ENCODE measurements around the gene COCH.

Gene COCH

DNA sequence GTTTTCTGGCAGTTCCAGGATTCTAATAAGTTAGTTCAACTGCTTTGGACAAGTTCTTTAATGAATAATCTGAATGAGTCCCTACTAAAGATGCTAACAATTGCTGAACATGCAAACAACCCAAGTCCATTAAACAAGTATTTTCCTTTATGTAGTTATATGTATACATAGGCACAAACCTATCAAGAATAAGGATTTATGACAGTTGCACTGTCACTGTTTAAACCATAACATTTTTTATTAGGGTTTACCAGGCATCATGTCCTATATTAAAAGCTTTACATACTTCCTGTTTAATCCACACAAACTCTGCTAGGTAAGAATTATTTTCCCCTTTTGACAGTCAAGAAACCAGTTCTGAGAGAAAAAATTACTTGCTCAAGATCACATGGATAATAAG lies 31.9 kb upstream of the COCH start:
- TF ChIP-seq, protein P1, sequence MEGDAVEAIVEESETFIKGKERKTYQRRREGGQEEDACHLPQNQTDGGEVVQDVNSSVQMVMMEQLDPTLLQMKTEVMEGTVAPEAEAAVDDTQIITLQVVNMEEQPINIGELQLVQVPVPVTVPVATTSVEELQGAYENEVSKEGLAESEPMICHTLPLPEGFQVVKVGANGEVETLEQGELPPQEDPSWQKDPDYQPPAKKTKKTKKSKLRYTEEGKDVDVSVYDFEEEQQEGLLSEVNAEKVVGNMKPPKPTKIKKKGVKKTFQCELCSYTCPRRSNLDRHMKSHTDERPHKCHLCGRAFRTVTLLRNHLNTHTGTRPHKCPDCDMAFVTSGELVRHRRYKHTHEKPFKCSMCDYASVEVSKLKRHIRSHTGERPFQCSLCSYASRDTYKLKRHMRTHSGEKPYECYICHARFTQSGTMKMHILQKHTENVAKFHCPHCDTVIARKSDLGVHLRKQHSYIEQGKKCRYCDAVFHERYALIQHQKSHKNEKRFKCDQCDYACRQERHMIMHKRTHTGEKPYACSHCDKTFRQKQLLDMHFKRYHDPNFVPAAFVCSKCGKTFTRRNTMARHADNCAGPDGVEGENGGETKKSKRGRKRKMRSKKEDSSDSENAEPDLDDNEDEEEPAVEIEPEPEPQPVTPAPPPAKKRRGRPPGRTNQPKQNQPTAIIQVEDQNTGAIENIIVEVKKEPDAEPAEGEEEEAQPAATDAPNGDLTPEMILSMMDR (IDR thresholded peaks at IDR 0.05; ENCODE audit: low read depth, low read length): no peak
- DNase-seq (ENCODE audit: low read depth in 2 of 2): no peak
- no peak overlapping the region for H3K4me3 ChIP-seq (replicated peaks in 1 of 2; ENCODE audit: low read depth in 2 of 2, low read length in 2 of 2)

DNA sequence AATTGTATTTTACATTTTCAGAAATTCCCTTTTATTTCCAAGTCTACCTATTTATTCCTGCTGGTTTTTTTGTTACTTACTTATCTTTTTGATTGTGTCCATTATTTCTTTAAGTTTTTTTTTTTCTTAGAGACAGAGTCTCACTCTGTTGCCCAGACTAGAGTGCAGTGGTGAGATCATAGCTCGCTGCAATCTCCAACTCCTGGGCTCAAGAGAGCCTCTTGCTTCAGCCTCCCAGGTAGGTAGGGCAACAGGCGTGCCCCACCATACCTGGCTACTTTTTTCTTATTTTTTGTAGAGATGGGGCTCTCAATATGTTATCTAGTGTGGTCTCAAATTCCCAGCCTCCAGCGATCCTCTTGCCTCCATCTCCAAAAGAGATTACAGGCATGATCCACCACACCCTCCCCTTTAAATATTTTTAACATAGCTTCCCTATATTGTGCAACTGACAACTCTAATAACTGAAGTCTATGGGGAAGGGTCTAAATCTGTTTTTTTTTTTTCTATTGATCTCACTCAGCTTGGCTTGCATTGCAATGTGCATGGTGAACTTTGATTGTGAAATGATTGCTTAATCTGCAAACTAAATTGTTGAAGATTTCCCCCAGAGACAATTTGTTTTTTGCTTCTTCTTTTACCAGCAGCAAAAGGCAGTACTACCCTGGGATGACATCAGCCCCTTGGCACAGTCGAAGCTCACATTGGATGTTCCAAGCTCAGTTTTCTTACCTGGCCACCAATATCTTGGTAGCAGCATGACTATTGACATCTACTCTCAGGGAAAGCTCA lies 25.7 kb upstream of the COCH start:
- DNase-seq (ENCODE audit: low read depth in 2 of 2): no peak
- TF ChIP-seq, protein P1 (IDR thresholded peaks at IDR 0.05; ENCODE audit: low read depth, low read length): no peak
- no peak overlapping the region for H3K4me3 ChIP-seq (replicated peaks in 1 of 2; ENCODE audit: low read depth in 2 of 2, low read length in 2 of 2)

DNA sequence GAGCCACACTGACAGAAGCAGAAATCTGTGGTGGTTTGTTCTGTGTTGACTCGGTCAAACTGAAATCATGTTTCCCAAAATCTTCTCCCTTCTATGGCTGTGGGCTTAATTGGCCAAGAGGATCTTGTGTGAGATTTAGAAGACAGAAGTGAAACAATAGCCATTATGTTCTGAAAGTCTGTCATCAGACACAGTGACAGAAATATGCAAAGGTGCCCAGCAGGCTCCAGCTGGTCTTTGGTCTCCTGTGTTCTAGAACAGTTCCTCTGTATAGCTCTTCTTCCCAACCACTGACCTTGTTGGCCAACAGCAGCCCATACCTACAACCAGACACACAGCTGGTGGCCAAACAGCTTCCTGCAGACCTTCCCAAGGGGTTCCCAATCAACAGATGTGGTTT lies 25.0 kb upstream of the COCH start:
- no peak for DNase-seq (ENCODE audit: low read depth in 2 of 2)

DNA sequence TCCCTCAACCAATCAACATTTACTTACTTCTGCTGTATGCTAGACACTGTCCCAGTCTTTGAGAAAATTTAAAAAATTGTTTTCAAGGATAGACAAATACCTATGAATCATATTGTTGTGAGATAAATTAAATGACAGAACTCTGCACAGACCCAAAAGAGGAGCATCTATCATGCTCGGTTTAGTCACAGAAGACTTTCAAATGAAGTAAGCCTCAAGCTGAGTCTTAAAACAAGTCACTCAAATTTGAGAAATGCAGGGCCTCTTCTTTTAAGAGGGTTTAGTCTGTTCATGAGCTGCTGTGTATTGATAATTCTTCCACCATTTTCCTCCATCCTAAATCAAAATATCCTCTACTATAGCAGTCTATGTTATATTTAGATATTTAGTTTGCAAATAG lies 24.4 kb upstream of the COCH start:
- DNase-seq (ENCODE audit: low read depth in 2 of 2): no peak
- no peak overlapping the region for H3K4me3 ChIP-seq (replicated peaks in 1 of 2; ENCODE audit: low read depth in 2 of 2, low read length in 2 of 2)
- TF ChIP-seq, protein P1 (IDR thresholded peaks at IDR 0.05; ENCODE audit: low read depth, low read length): no peak

More for the DNA sequence above, 25.0 kb upstream of the COCH start:
- TF ChIP-seq, protein P1 (IDR thresholded peaks at IDR 0.05; ENCODE audit: low read depth, low read length): no peak
- no peak overlapping the region for H3K4me3 ChIP-seq (replicated peaks in 1 of 2; ENCODE audit: low read depth in 2 of 2, low read length in 2 of 2)

DNA sequence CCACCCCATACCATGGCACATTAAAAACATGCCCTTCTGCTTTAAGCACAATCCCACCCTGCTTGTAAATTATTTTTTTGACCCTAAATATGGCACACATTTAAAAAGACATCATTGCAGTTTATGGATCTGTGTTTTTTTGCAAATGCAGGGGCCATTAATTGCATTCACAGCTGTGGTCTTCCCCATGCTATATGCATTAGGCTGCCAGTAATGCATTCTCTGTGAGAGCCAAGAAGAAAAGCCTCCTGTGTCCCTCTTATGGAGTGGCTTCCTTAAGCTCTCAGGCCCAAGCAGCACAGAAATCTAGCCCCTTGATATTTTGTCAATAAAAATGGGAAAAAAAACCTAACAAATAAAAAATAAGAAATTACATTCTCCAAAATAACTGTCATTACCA lies 20.4 kb upstream of the COCH start:
- TF ChIP-seq, protein P1 (IDR thresholded peaks at IDR 0.05; ENCODE audit: low read depth, low read length): no peak
- no peak overlapping the region for H3K4me3 ChIP-seq (replicated peaks in 1 of 2; ENCODE audit: low read depth in 2 of 2, low read length in 2 of 2)

DNA sequence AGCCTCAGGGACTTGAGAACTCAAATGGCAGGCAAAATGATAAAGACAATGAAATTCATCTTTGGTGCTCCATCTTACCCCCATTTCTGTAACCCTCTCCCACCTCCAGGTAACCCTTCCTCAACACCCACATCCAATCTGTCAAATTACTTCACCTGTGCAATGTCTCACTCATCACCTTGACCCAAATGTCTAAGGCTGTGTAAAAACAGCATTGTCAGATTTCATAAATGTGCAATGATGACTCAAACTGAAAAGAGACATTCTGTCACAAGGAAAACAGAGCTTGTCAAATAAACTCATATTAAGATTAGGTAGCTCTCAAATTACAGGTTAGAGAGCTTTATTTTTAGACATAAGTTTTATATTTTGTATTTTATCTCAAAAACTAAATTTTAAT lies 19.9 kb upstream of the COCH start:
- DNase-seq (ENCODE audit: low read depth in 2 of 2): no peak
- TF ChIP-seq, protein P1 (IDR thresholded peaks at IDR 0.05; ENCODE audit: low read depth, low read length): no peak
- no peak overlapping the region for H3K4me3 ChIP-seq (replicated peaks in 1 of 2; ENCODE audit: low read depth in 2 of 2, low read length in 2 of 2)

More for the DNA sequence above, 20.4 kb upstream of the COCH start:
- DNase-seq (ENCODE audit: low read depth in 2 of 2): no peak

Data from cardiac fibroblast (primary cell).